ENCODE data around the gene CA10. TPM values are rescaled to one million over a fixed set of nuclear protein-coding genes. Genes with fewer than 3 reads are reported as not detected.

CA10 gene
- total RNA-seq, 2 experiments from 2014 or later: not detected

DNA sequence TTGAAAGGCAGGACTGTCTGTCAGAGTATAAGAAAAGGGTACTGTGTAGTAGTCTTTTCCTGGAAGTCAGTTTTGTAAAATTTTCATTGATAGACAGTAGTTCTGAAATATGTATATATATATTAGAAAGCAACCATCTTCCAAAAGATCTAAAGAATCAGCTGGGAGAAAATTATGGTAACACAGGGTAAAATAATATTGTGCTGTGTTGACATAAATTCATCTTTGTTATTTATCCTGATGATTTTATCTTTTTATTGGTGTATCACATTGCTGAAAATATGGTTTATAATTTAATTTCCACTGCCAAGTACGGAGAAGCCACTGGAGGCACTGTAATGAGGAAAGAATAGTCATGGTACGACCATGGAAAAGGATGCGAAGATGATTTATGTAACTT, 324.9 kb downstream of the CA10 start:
- Mint-ChIP-seq H3K9me3 (ENCODE audit: insufficient read depth) (no peaks in the 10 kb centered on the region), H3K36me3 (ENCODE audit: low read depth) (no peaks in the 10 kb centered on the region), H3K4me1 (ENCODE audit: low read depth) (no peaks in the 10 kb centered on the region), H3K27me3 (ENCODE audit: low read depth) (no peaks in the 10 kb centered on the region), H3K4me3 (no peak overlapping the region), H3K27ac (no peak overlapping the region)
- ChIA-PET POLR2A (no interaction called here), CTCF (no interaction called here)
- no peak for DNase-seq
- no peak for ATAC-seq

DNA sequence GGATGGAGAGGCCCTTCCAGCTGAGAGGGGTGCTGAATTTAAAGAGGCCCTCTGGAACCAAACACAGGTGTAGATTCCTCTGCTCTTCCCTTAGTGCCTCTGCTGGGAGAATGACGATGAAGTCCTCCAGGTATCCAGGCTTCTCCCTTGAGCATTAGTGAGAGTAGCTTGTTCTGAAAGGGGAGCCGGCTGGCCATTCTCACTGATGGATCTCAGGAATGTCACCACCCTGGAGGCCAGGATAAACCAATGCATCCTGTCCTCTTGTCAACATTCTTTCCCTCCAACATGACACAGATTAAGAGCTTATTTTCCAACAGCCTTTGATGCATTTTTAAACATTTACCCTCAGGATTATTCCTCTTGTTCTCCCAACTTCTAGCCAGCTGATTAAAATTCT, 325.5 kb downstream of the CA10 start:
- POLR2A ChIA-PET: no interaction called here
- Mint-ChIP-seq H3K27ac (no peak overlapping the region), H3K9me3 (ENCODE audit: insufficient read depth) (no peaks in the 10 kb centered on the region), H3K4me1 (ENCODE audit: low read depth) (no peaks in the 10 kb centered on the region), H3K27me3 (ENCODE audit: low read depth) (no peaks in the 10 kb centered on the region), H3K36me3 (ENCODE audit: low read depth) (no peaks in the 10 kb centered on the region), H3K4me3 (no peak overlapping the region)
- CTCF ChIA-PET: no interaction called here
- ATAC-seq: no peak
- DNase-seq: no peak

DNA sequence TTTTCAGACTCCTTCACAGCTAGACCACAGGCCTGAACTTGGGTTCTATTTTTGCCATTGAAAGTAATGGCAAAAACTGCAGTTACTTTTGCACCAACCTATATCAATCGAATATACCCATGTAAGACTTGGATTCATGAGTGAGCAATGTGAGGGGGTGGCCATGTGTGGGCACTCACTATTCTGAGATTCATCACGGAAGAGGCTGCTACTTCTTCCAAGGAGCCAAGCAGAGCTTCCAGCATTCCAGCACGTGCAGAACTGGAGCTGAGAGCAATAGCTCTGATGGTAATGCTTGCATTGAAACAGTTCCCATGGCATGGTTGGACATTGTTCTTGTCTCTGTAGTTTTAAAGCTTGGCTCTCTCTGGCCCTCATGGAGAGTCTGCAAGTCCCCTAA, 327.6 kb downstream of the CA10 start:
- DNase-seq (no peak), ATAC-seq (no peak)
- ChIA-PET CTCF (no interaction called here), POLR2A (no interaction called here)
- H3K4me1 Mint-ChIP-seq (ENCODE audit: low read depth): no peaks in the 10 kb centered on the region
- H3K27ac Mint-ChIP-seq: no peak overlapping the region
- no peak overlapping the region for H3K4me3 Mint-ChIP-seq
- H3K27me3 Mint-ChIP-seq (ENCODE audit: low read depth): no peaks in the 10 kb centered on the region
- no peaks in the 10 kb centered on the region for H3K36me3 Mint-ChIP-seq (ENCODE audit: low read depth)
- no peaks in the 10 kb centered on the region for H3K9me3 Mint-ChIP-seq (ENCODE audit: insufficient read depth)

DNA sequence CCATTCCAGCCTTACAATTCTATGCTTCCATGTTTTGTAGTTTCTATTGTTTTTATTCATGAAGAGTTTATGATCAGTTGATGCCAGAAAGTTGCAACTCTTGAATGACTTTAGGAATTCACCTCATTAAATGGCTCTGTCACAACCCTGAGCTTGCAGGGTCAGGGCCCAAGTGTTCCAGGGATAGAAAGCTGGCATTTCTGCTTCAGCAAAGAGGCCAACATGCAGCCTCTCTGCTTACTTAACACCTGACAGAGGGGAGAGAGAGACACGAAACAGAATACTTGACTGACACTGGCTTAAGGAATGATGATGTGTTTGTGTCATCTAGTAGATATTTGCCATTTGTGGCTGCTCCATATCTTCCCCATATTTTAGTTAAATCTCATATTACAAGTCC, 328.1 kb downstream of the CA10 start:
- H3K27me3 Mint-ChIP-seq (ENCODE audit: low read depth): no peaks in the 10 kb centered on the region
- no peaks in the 10 kb centered on the region for H3K36me3 Mint-ChIP-seq (ENCODE audit: low read depth)
- no peak overlapping the region for H3K27ac Mint-ChIP-seq
- ChIA-PET CTCF (no interaction called here), POLR2A (no interaction called here)
- ATAC-seq: no peak
- H3K4me1 Mint-ChIP-seq (ENCODE audit: low read depth): no peaks in the 10 kb centered on the region
- H3K4me3 Mint-ChIP-seq: no peak overlapping the region
- DNase-seq: no peak
- H3K9me3 Mint-ChIP-seq (ENCODE audit: insufficient read depth): no peaks in the 10 kb centered on the region

DNA sequence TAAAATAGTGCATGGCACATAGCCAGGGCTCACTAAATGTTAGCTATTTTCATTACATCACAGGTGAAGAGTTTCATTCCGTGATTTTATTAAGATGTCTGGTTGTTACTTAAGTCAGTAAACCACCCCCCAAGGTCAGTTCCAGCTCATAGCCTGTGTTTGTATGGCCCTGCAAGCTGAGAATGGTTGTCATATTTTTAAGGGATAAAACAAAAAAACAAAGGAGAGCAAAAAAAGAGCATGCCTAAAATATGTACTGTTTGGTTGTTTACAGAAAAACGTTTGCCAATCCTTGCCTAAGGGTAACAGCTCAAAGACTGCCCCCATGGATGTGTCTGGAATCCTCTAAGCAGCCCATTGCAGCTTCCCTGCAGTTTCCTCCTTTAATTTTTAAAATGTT, 329.6 kb downstream of the CA10 start:
- Mint-ChIP-seq H3K9me3 (ENCODE audit: insufficient read depth) (no peaks in the 10 kb centered on the region), H3K4me3 (no peak overlapping the region), H3K27me3 (ENCODE audit: low read depth) (no peaks in the 10 kb centered on the region), H3K36me3 (ENCODE audit: low read depth) (no peaks in the 10 kb centered on the region), H3K4me1 (ENCODE audit: low read depth) (no peaks in the 10 kb centered on the region), H3K27ac (no peak overlapping the region)
- DNase-seq (no peak), ATAC-seq (no peak)
- ChIA-PET CTCF (no interaction called here), POLR2A (no interaction called here)

DNA sequence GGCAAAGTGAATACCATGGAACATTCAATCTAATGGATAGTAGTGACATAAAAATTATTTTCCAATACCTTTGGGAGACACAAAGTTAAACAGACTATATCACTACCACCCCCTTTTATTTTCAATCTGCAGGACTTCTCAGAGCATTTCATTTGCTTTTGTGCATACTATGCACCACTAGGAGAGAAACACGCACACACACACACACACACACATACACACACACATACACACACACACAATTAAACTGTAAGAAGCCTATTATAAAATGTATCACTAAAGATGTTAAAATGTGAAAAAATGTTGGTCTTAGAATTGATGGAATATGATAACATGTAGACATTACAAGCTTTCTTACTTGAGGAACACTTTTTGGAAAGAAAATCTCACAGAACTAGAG, 331.4 kb downstream of the CA10 start:
- Mint-ChIP-seq H3K27me3 (ENCODE audit: low read depth) (no peaks in the 10 kb centered on the region), H3K4me3 (no peak overlapping the region), H3K9me3 (ENCODE audit: insufficient read depth) (no peaks in the 10 kb centered on the region), H3K36me3 (ENCODE audit: low read depth) (no peaks in the 10 kb centered on the region), H3K27ac (no peak overlapping the region), H3K4me1 (ENCODE audit: low read depth) (no peaks in the 10 kb centered on the region)
- ChIA-PET CTCF (no interaction called here), POLR2A (no interaction called here)
- DNase-seq (no peak), ATAC-seq (no peak)

DNA sequence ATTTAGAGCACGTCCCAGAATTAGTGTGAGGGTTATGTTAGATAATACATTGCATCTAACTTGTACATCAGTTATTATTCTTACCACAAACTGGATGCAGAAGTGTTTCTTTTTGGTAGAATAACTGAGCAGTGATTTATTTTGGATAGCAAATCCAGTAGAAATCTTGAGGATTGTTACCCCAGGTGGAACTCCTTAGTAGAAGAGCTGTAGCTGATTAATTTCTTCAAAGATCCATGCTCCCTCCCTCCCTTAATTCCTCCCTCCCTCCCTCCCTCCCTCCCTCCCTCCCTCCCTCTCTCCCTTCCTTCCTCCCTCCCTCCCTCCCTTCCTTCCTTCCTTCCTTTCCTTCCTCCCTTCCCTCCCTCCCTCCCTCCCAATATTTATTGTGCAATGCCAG, 337.7 kb downstream of the CA10 start:
- Mint-ChIP-seq H3K4me3 (no peak overlapping the region), H3K27me3 (ENCODE audit: low read depth) (no peaks in the 10 kb centered on the region), H3K9me3 (ENCODE audit: insufficient read depth) (no peaks in the 10 kb centered on the region), H3K27ac (no peak overlapping the region), H3K36me3 (ENCODE audit: low read depth) (no peaks in the 10 kb centered on the region), H3K4me1 (ENCODE audit: low read depth) (no peaks in the 10 kb centered on the region)
- POLR2A ChIA-PET: no interaction called here
- DNase-seq (no peak), ATAC-seq (no peak)
- CTCF ChIA-PET: no interaction called here

DNA sequence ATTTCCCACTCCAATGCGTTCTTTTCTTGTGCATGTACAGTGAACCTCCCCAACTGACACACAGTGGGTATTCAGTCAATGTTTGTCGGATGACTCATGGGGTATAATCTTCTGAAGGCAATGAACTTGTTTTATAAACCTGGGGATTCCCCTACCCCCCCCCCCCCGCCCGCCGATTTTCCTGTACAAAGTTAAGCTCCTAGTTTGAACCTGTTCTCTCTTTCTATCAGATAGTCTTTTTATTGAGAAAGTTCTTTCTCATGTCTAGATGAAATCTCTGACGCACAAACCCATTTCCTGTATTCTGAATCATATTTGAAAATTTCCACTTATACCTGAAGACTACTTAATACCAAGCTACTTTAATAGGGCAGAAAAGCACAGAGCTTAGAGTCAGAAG, 338.3 kb downstream of the CA10 start:
- POLR2A ChIA-PET: no interaction called here
- Mint-ChIP-seq H3K27ac (no peak overlapping the region), H3K9me3 (ENCODE audit: insufficient read depth) (no peaks in the 10 kb centered on the region), H3K4me1 (ENCODE audit: low read depth) (no peaks in the 10 kb centered on the region), H3K4me3 (no peak overlapping the region), H3K36me3 (ENCODE audit: low read depth) (no peaks in the 10 kb centered on the region), H3K27me3 (ENCODE audit: low read depth) (no peaks in the 10 kb centered on the region)
- CTCF ChIA-PET: no interaction called here
- ATAC-seq (no peak), DNase-seq (no peak)

DNA sequence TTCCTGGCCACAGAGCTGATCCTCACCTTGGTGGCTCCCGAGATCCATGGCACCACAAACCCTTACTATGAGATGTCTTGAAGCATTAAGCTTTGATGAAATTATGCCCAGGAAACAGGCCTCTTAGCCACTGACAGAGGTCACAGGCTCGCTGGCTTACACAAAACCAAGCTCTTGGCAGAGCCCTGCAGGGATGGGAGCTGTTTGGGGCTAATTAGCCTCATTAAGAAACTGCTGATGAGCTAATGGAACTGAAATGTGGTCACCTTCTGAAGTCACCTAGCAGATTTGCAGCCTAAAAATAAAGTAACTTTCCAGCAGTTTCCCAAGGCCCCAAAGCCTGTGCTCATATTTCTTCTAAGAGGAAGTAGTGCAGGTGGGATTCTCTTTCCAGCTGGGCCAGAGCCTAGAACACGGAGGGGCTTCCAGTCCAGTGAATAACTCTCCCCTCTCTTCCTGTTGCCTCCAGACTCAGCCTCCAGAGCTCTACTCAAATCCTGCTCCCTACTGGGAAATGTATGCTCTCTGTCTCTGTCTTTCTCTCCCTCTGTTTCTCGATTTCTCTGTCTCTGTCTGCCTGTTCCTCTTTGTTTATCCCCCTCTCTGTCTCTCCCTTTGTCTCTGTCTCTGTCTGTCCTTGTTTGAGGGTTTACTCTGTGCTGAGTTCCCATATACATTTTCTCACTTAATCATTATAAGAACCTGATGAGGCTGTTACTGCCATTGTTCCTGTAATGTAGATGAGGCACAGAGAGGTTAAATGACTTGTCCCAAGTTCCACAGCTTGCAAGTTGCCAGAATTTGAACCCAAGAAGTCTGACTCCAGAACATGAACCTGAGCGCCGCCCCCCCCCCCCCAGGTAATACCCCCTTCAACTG, 338.9 kb downstream of the CA10 start:
- H3K4me1 Mint-ChIP-seq (ENCODE audit: low read depth): no peaks in the 10 kb centered on the region
- CTCF ChIA-PET: no interaction called here
- H3K27me3 Mint-ChIP-seq (ENCODE audit: low read depth): no peaks in the 10 kb centered on the region
- no peak for DNase-seq
- ATAC-seq: no peak
- H3K4me3 Mint-ChIP-seq: no peak overlapping the region
- H3K27ac Mint-ChIP-seq: no peak overlapping the region
- H3K9me3 Mint-ChIP-seq (ENCODE audit: insufficient read depth): no peaks in the 10 kb centered on the region
- POLR2A ChIA-PET: no interaction called here
- no peaks in the 10 kb centered on the region for H3K36me3 Mint-ChIP-seq (ENCODE audit: low read depth)

DNA sequence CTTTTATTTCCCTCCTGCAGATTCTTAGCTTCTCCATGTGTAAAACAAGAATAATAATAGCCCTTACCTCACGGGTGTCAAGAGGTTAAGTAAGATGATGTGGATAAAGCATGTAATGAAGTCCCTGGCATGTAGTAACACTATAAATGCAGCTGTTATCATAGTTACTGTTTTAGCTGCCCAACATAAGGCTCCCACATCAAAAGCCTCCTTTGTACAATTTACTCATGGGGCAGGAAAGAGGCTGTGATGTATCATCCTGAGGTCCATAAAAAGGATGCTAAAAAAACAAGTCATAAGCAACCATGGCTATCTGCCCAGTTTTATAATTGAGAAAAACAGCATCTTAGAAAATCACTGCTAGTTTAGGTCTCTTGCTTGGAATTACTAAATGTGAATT, 339.7 kb downstream of the CA10 start:
- H3K9me3 Mint-ChIP-seq (ENCODE audit: insufficient read depth): no peaks in the 10 kb centered on the region
- ATAC-seq: no peak
- no peak overlapping the region for H3K4me3 Mint-ChIP-seq
- DNase-seq: no peak
- no peaks in the 10 kb centered on the region for H3K36me3 Mint-ChIP-seq (ENCODE audit: low read depth)
- no peaks in the 10 kb centered on the region for H3K4me1 Mint-ChIP-seq (ENCODE audit: low read depth)
- ChIA-PET CTCF (no interaction called here), POLR2A (no interaction called here)
- H3K27me3 Mint-ChIP-seq (ENCODE audit: low read depth): no peaks in the 10 kb centered on the region
- no peak overlapping the region for H3K27ac Mint-ChIP-seq

DNA sequence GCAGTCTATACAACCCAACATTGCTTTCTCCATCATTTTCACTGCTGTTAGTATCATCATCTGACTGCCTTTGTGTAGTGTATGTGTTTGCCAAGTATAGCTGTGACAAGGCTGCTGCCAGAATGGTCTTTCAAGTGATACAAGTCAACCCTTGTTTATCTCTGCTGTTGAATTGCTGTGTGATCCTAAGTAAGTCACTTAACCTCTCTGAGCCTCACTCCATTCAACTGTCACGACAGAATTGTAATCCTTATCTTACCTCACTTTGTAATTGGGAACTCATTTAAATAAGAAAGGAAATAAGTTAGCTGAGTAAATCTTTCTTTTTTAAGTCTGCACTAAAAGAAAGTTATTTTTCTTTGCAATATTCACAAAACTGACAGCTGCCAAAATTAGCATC, 340.6 kb downstream of the CA10 start:
- H3K4me3 Mint-ChIP-seq: no peak overlapping the region
- DNase-seq: no peak
- no peak for ATAC-seq
- H3K4me1 Mint-ChIP-seq (ENCODE audit: low read depth): no peaks in the 10 kb centered on the region
- no peaks in the 10 kb centered on the region for H3K9me3 Mint-ChIP-seq (ENCODE audit: insufficient read depth)
- H3K36me3 Mint-ChIP-seq (ENCODE audit: low read depth): no peaks in the 10 kb centered on the region
- POLR2A ChIA-PET: no interaction called here
- no peak overlapping the region for H3K27ac Mint-ChIP-seq
- no peaks in the 10 kb centered on the region for H3K27me3 Mint-ChIP-seq (ENCODE audit: low read depth)
- CTCF ChIA-PET: no interaction called here

DNA sequence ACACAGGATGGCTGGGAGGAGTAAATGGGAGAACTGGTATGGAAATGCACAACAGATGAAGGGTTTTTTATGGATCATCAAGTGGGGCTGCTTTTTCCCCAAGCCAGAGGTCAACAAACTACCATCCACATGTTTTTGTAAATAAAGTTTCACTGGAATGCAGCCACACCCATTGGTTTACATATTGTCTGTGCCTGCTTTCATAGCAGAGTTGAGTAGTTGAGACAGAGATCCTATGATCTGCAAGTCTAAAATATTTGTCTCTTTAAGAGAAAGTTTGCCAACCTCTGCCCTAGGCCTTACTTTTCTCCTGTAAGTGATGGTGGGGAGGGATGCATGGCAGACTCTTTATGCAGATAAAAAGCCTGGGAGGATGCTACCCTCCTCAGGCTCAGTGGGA, 341.4 kb downstream of the CA10 start:
- Mint-ChIP-seq H3K27me3 (ENCODE audit: low read depth) (no peaks in the 10 kb centered on the region), H3K4me3 (no peak overlapping the region), H3K9me3 (ENCODE audit: insufficient read depth) (no peaks in the 10 kb centered on the region), H3K27ac (no peak overlapping the region), H3K4me1 (ENCODE audit: low read depth) (no peaks in the 10 kb centered on the region), H3K36me3 (ENCODE audit: low read depth) (no peaks in the 10 kb centered on the region)
- ATAC-seq (no peak), DNase-seq (no peak)
- POLR2A ChIA-PET: no interaction called here
- CTCF ChIA-PET: no interaction called here

DNA sequence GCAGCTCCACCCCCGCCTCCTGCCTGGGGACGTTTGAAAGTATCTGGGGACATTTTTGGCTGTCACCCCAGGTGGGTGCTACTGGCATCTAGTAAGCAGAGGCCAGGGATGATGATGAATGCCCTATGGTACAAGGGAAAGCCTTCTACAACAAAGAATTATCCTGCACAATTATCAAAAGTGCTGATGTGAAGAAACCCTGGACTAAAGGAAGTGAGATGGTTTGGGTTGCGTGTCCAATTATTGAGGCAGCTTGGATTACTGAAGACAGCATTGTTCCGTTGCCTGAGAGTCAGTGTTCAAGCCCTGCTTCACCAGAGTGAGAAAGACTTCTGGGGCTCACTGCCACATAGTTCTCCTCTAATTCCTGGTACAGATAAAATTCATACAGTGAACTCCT, 343.4 kb downstream of the CA10 start:
- H3K27ac Mint-ChIP-seq: no peak overlapping the region
- H3K36me3 Mint-ChIP-seq (ENCODE audit: low read depth): no peaks in the 10 kb centered on the region
- CTCF ChIA-PET: no interaction called here
- DNase-seq (no peak), ATAC-seq (no peak)
- no peaks in the 10 kb centered on the region for H3K27me3 Mint-ChIP-seq (ENCODE audit: low read depth)
- H3K9me3 Mint-ChIP-seq (ENCODE audit: insufficient read depth): no peaks in the 10 kb centered on the region
- no peak overlapping the region for H3K4me3 Mint-ChIP-seq
- POLR2A ChIA-PET: no interaction called here
- H3K4me1 Mint-ChIP-seq (ENCODE audit: low read depth): no peaks in the 10 kb centered on the region
